Pulmonary artery endothelial cell (primary cell): ENCODE measurements around the gene SRRM5. TPM values are rescaled to one million over a fixed set of nuclear protein-coding genes. Genes with fewer than 3 reads are reported as not detected.
"Not testable (repeated sequence)": the region's sequence is repeated elsewhere in the genome, so short reads cannot be mapped to it uniquely, and the experiment has no call there.

Experiments
- DNase-seq: peaks from one replicate; pipeline ENCODE4 v3.0.0-alpha.2; 2011; ENCODE audit warnings: low read depth, low spot score
- total RNA-seq: library from RNA; depleted of rRNA; stranded (reverse); fragments of >200 nt; gene quantifications from 2 replicates; pipeline ENCODE4 v1.2.3, GENCODE V29; 2014

SRRM5 gene
- total RNA-seq, 1 donor from 2014 or later = not detected

DNA sequence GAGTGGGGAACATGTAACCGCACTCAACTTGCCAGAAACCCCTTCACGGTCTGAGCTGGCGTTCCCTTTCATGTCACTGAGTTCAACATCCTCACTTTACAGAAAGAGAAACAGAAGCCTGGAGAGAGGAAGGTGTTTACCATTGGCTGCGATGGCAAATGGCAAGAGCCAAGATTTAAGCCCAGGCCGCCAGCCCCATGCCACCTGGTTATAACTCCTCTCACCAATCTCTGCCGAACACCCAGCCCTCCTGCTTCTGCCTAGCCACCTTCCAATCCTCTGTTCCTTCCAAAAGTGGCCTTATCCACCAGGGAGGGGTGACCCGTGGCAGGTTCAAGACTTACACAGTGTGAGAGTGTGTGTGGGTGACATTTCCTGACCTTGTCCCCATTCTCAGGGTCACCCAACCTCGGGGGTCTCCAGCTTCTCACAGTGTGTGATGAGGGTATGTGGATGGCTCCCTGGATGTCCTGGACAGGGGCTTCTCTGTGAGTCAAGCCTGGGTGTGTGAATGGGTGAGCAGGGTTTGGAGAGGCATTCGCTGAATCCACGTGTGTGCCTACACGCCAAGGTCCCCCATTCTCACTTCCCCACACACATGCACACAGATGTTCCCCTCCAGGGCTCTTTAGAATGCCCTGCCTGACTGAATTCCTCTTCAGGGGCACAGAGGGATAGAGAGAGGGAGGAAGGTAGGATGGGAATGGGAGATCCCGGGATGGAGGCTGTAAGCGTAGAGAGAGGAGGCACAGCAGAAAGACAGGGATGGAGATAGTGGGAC, 26.5 kb downstream of the SRRM5 start:
- no peak for DNase-seq

- DNase-seq = no peak
Measured at GRCh38 chr19:43638995-43639518, 27.2 kb downstream of the SRRM5 start.

DNA sequence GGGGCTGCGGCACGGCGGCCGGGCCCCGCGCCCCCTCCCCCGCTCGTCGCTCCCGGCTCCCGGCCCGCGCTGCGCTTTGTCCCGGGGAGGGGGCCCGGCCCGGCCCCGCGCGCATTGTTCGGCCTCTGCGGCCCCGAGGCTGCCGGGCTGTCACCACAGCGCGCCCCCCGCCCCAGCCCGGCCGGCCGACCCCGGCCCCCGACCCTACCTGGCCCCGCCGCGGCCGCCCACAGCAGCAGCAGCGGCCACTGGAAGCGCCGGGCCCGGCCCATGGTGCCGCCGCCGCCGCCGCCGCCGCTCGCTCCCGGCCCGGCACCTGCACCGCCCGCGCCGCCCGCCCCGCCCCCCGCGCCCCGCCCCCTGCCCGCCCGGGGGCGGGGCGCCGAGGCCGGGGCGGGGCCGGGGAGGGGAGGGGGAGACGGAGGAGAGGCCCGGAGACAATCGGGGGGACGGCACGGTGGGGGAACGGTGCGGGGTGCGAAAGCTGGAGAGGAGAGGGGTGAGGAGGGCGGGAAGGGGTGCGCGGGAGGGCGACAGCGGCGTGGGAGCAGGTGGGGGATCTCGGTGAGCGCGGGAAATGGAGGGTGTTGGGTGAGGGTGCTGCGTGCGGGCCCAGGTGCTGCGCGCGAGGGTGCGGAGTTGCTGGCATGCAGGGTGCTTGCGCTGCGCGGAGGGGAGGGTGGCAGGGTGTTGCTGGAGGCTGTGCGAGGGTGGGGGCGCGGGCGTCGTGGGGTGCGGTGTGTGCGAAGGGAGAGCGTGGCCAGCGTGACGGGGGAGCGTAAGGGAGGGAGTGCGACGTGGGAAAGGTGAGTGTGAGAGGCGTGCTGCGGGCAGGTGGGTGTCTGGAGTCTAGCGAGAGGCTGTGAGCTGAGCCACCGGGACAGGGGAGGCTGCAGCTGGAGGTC, 27.9 kb downstream of the SRRM5 start, which contains the start of gene CADM4:
TSS of gene CADM4 (minus strand) at position 332 of the 905 bp plus-strand sequence. CDS start at position 272, 60 bp downstream.
- DNase-seq = no peak

DNA sequence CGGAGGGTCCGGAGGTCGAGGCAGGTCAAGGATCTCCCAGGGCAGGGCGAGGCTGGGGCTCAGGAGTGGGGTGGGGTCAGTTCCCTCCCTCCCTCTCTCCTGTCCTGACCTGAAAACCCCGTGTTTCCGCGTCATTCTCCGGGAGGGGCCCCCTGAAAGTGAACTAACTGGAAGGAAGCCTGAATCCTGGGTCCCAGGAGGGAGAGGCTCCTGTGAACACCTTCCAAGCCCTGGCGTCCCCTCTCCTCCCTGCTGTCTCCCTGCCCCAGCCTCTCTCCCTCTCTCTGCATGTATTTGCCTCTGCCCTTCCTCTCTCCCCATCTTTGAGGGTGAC, 28.5 kb downstream of the SRRM5 start:
- DNase-seq = no peak

DNA sequence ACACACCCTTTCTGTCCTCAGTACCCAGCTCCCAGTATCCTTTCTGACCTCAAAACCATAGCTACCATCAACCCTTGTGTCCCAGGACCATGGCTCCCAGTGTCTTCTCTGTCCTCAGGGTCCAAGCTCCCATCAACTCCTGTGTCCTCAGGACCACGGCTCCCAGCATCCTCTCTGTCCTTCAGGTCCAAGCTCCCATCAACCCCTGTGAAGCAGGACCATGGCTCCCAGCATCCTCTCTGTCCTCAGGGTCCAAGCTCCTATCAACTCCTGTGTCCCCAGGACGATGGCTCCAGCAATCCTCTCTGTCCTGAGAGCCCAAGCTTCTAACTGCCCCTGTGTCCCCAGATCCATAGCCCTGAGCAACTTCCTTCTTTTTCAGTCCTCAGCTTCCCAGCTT, 29.4 kb downstream of the SRRM5 start:
- no peak for DNase-seq

DNA sequence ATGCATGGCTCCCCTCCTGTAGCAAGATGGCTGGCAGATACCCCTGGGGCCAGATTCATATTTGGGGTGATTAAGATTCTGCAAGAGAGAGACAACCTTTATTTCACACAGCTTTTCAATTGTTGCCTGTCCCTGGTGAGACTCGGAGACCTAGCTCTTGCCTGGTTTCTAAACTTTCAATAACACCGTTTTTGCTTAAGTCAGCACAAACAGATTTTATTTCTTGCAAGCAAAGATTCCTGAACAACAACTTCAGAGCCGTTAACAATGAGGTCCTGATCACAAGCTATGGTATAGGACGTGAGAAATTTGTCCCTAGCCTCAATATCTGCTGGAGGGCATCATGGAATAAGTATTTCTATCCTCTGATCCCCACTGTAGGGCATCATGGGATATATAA, 30.6 kb downstream of the SRRM5 start:
- no peak for DNase-seq

DNA sequence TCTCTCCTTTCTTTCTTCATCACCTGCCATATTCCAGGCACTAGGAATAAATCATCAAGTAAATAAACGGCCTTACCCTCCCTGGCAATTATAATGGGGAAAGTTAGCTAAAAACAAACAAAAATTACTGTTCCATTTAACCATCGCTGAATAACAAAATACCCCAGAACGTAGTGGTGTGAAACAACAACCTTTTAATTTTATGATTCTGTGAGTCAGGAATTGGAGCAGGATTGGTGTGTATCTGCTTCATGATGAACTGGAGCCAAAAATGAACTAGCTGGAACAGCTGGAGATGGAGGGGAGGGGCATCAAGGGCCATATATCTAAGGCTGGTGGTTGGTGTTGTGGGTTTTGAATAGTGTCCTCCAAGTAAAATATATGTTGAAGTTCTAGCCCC, 31.4 kb downstream of the SRRM5 start:
- DNase-seq = no peak

GRCh38 chr19:43644181-43644580, 32.3 kb downstream of the SRRM5 start:
- DNase-seq = no peak

DNA sequence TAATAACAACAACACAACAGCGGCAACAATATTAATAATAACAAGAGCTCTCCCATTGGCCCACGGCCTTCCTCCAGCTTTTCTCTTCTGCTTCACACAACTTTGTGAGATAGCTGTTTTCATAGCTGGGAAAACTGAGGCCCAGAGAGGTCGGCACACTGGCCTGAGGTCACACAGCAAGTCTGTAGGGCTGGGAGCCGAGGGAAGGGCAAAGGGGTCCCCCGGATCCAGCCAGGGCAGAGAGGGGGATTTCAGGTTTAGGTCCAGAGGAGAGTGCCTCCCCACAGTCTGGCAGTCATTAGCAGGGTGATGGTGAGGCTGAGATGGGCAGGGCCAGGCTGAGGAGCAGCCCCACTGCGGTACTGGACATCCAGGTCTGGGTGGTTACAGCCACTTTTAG, 36.7 kb downstream of the SRRM5 start:
- no peak for DNase-seq

GRCh38 chr19:43649514-43649913, 37.6 kb downstream of the SRRM5 start:
- DNase-seq = no peak

DNA sequence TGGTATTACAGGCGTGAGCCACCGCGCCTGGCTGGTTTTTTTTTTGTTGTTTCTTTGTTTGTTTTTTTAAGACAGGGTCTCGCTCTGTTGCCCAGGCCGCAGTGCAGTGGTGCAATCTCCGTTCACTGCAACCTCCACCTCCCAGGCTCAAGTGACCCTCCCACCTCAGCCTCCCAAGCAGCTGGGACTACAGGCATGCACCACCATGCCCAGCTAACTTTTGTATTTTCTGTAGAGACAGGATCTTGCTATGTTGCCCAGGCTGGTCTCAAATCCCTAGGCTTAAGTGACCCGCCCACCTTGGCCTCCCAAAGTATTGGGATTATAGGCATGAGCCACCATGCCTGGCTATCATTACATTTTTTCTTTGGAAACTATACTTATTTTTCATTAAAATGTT, 38.4 kb downstream of the SRRM5 start:
- DNase-seq = not testable (repeated sequence)

DNA sequence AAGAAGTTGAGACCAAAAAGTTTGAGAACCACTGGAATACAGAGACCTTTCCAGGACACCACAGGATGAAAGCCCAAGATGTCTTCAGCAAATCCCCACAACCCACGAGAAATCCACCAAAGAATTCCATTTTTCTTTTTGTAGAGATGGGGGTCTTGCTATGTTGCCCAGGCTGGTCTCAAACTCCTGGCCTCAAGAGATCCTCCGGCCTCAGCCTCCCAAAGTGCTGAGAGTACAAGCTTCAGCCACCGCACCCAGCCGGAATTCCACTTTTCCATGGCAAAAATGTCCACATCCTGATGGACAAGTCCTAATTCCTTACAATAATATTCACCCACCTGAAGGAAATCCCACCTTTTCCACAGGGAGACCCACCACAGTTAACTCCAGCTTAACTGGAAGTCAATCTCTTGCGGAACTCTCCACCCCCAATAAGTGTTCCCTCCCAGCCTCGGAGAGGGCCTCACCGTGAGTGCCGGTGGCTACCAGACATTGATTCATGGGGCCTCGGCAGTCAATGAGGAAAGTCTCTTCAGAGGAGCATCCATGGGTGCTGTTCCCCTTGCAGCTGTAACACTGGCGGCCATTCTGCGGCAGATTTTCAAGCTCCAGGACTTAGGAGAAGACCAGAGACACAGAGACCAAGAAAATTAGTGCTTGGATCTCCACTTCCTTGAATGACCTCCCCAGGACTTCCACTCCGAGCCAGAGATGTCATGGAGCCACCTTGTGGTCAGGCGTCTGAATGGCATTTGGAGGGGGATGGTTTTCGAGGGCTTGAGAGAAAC, 40.1 kb downstream of the SRRM5 start:
- peak; percentile 32 for DNase-seq

DNA sequence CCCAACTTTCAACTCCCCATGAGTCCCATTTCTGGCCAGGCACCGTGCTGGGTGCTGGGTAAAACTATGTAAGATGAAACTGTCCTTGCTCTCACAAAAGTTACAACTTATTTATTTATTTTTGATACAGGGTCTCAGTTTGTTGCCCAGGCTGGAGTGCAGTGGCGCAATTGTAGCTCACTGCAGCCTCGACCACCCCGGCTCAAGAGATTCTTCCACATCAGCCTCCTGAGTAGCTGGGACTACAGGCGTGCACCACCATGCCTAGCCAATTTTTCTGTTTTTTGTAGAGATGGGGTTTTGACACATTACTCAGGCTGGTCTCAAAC, 40.6 kb downstream of the SRRM5 start:
- DNase-seq = no peak

GRCh38 chr19:43656436-43656835, 44.5 kb downstream of the SRRM5 start:
- no peak for DNase-seq

DNA sequence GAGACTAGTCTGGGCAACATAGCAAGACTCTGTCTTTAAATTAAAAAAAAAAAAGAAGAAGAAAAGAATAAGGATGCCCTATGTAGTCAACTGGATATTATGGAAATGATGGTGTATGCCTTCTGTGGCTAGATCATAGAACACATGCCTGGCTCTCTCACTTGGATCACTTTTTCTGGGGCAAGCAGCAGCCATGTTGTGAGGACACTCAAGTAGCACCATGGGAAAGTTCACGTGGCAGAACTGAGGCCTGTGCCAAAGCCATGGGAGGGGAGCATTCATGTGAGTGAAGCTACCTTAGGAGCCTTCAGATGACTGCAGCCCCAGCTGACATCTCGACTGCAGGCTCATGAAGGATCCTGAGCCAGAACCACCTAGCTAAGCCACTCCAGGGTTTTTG, 46.1 kb downstream of the SRRM5 start:
- DNase-seq = no peak

- no peak for DNase-seq
Measured at GRCh38 chr19:43658494-43658893, 46.6 kb downstream of the SRRM5 start.

- no peak for DNase-seq
Measured at GRCh38 chr19:43660301-43660970, 48.5 kb downstream of the SRRM5 start.

- DNase-seq = no peak
Measured at GRCh38 chr19:43660971-43661360, 49.1 kb downstream of the SRRM5 start.

DNA sequence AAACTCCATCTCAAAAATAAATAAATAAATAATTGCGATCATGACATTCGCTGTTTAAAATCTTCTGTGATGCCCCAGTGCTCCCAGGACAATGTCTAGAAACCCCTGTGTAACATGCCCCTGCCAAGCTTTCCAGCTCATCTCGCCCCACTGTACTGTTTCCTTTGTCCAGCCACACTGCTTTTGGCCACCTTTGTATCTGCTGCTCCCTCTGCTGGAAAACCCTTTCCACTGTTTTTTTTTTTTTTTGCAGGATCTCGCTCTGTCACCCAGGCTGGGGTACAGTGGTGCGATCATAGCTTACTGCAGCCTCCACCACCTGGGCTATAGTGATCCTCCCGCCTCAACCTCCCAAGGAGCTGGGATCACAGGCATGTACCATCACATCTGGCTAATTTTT, 50.6 kb downstream of the SRRM5 start:
- DNase-seq = no peak

GRCh38 chr19:43664018-43664417, 52.1 kb downstream of the SRRM5 start:
- peak; percentile 57 for DNase-seq
